Measurements from ENCODE around the gene AFF3. TPM values are rescaled to one million over a fixed set of nuclear protein-coding genes. Genes with fewer than 3 reads are reported as not detected.

The AFF3 gene
- total RNA-seq, 1 donor from 2014 or later, result 8.0 TPM

DNA sequence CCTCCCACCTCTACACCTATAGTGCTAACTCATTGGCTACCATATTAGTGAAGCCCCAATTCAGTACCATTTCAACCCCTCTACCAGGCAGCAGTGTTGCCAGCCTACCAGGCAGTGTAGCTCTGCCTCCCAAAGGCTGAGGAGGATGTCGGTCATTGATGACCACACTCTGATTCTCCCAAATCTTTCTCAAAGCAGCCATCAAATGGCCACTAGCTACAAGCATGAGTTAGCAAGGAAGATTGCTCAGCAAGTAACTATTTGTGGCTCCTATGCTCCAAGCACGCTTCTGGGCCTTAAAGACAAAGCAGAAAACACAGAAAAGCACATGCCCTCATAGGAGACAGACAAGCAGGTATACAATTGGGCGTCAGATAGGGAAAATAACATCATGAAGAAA is 42.7 kb upstream of the AFF3 start:
- no peak overlapping the region for H3K27ac ChIP-seq (replicated peaks)
- TF ChIP-seq, protein P1, sequence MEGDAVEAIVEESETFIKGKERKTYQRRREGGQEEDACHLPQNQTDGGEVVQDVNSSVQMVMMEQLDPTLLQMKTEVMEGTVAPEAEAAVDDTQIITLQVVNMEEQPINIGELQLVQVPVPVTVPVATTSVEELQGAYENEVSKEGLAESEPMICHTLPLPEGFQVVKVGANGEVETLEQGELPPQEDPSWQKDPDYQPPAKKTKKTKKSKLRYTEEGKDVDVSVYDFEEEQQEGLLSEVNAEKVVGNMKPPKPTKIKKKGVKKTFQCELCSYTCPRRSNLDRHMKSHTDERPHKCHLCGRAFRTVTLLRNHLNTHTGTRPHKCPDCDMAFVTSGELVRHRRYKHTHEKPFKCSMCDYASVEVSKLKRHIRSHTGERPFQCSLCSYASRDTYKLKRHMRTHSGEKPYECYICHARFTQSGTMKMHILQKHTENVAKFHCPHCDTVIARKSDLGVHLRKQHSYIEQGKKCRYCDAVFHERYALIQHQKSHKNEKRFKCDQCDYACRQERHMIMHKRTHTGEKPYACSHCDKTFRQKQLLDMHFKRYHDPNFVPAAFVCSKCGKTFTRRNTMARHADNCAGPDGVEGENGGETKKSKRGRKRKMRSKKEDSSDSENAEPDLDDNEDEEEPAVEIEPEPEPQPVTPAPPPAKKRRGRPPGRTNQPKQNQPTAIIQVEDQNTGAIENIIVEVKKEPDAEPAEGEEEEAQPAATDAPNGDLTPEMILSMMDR (IDR thresholded peaks at IDR 0.05; ENCODE audit: borderline replicate concordance), result no peak
- no peaks in the 10 kb centered on the region for H3K36me3 ChIP-seq
- no peaks in the 10 kb centered on the region for H3K9me3 ChIP-seq (replicated peaks)
- intact Hi-C loops (cut with micrococcal nuclease), result no loop called here
- H3K27me3 ChIP-seq (ENCODE audit: low read depth), result no peaks in the 10 kb centered on the region
- DNase-seq, result no peak
- no peak overlapping the region for H3K4me3 ChIP-seq
- H3K4me1 ChIP-seq, result peaks cover 26% of the 10 kb centered on the region

DNA sequence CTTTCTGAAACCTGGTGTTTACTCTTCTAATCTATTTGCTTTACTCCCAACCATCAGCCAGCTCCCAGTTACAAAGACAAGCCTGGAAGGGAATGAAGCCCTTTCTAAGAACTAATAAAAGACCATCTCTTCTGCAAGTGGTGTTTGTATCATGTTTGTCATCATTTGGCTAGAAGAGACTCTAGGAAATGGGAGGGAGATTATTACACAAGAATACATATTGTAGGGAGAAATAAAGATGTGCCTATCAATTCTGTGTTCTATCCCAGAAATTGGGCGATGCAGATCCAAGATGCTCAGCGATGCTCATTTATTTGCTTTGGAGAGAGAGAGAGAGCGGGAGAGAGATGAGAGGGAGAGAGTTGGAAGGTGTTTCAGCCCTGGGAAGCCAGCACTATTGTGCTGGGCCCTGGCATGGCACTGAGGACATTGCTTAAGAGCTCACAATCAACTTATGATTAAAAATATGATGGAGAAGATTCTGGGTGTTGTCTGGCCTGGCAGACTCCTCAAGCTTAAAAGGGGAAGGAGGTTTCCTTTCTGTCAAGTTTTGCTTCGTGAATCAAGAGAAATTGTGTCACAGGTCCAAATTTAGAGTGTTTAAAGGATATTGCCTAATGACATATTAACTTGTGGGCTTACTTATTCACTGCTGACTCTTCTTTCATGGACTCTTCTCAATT is 41.8 kb upstream of the AFF3 start:
- H3K4me3 ChIP-seq, result no peak overlapping the region
- no peaks in the 10 kb centered on the region for H3K27me3 ChIP-seq (ENCODE audit: low read depth)
- no peaks in the 10 kb centered on the region for H3K9me3 ChIP-seq (replicated peaks)
- TF ChIP-seq, protein P1 (IDR thresholded peaks at IDR 0.05; ENCODE audit: borderline replicate concordance), result no peak
- H3K27ac ChIP-seq (replicated peaks), result no peak overlapping the region
- DNase-seq, result no peak
- H3K36me3 ChIP-seq, result no peaks in the 10 kb centered on the region
- H3K4me1 ChIP-seq, result peaks cover 20% of the 10 kb centered on the region
- intact Hi-C loops (cut with micrococcal nuclease), result no loop called here

DNA sequence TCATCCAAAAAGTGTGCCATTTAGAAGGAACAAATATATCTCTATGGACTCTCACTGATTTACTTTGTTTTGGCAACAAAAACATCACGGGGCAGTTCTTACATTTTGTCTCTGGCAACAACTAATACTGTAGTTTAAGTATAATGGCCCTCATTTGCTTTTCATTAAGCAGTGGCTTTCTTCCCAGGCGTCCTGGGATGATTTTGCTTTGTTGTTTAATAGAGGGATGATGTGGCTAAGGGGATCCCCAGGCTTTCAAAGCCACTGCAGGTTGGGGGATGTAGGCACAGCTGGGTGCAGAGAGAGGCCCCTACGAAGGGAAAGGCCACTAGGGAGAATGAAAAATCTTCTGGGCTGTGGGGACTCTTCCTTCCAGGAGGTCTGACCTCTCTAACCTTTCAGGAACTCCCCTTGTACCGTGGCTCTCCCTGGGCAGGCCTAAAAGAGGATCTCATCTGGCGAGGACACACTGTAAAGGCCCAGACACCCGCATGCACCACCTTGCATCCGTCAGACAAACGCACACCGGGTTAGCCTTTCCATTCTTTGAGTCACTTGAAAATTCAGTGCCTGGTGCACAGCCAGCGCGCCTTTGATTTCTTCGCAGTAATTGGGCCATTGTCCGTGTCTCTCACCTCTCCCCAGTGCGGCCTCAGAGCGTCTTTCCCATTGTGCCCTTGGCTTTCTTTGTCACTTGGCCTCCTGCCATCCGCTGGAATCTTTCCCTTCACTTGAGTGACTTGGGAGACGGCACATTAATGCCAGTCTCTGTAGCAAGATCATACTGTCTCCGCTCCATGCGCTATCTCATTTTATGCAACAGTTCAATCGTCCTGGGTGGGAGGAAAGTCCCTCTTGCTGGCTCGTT is 40.3 kb upstream of the AFF3 start:
- Histone ChIP-seq H3K27ac (replicated peaks) (peak overlapping the region; percentile 69), H3K36me3 (no peaks in the 10 kb centered on the region), H3K4me1 (peaks cover 17% of the 10 kb centered on the region), H3K9me3 (replicated peaks) (no peaks in the 10 kb centered on the region), H3K27me3 (ENCODE audit: low read depth) (no peaks in the 10 kb centered on the region), H3K4me3 (peak overlapping the region; percentile 6)
- DNase-seq, result peak; percentile 60
- TF ChIP-seq, protein P1 (IDR thresholded peaks at IDR 0.05; ENCODE audit: borderline replicate concordance), result no peak
- intact Hi-C loops (cut with micrococcal nuclease), result no loop called here

DNA sequence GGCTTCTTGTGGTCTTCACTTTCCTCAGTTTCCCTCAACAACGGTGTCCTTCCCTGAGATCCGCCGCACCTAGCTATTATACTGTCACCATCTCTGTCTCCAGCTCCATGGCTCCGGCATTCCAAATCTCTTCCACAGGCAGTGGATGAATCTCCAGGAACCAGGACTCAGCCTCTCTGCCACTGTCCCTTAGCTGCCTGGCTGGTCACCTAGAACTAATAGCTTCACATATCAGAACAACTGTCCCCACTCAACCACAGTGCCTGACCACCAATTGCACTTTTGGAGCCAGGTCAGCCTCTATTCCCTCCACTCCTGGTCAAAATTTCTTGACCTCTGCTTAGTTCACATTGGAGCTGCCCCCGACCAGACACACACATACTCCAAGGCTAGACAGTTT is 38.1 kb upstream of the AFF3 start:
- TF ChIP-seq, protein P1 (IDR thresholded peaks at IDR 0.05; ENCODE audit: borderline replicate concordance), result no peak
- Histone ChIP-seq H3K27ac (replicated peaks) (no peak overlapping the region), H3K27me3 (ENCODE audit: low read depth) (no peaks in the 10 kb centered on the region), H3K4me1 (peaks cover 17% of the 10 kb centered on the region), H3K4me3 (no peak overlapping the region), H3K36me3 (no peaks in the 10 kb centered on the region), H3K9me3 (replicated peaks) (no peaks in the 10 kb centered on the region)
- intact Hi-C loops (cut with micrococcal nuclease), result no loop called here
- DNase-seq, result no peak

DNA sequence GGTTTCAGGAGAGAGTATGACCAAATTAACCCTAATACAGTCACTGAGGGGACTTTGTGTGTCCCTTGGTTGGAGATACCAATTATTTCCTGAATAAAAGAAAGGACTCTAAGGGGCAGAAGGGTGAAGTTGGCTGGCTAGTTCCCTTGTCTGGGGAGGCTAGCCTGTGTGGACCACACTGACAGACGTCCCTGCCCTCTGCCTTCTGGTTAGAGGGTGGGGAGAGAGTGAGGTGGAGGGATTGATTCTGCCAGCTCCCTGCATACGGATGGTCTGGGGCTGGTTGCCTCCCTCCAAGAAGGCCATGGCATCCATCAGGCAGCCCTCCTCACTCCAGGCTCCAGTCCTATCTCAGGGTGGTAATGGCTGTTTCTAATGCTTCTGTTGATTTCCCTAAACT is 37.4 kb upstream of the AFF3 start:
- DNase-seq, result no peak
- TF ChIP-seq, protein P1 (IDR thresholded peaks at IDR 0.05; ENCODE audit: borderline replicate concordance), result no peak
- Histone ChIP-seq H3K36me3 (no peaks in the 10 kb centered on the region), H3K27me3 (ENCODE audit: low read depth) (no peaks in the 10 kb centered on the region), H3K9me3 (replicated peaks) (no peaks in the 10 kb centered on the region), H3K27ac (replicated peaks) (no peak overlapping the region), H3K4me3 (no peak overlapping the region), H3K4me1 (peaks cover 17% of the 10 kb centered on the region)
- intact Hi-C loops (cut with micrococcal nuclease), result loop anchor here (10.0 kb wide), 1 partner anchor 65 kb away; no protein-coding TSS in a partner anchor

Data from left ventricle myocardium inferior (tissue), 1 donor.